ENCODE measurements around the gene NELL1.
"Not testable (repeated sequence)": the region's sequence is repeated elsewhere in the genome, so short reads cannot be mapped to it uniquely, and the experiment has no call there.

Gene NELL1

GRCh38 chr11:21132146-21132720 is 462.8 kb downstream of the NELL1 start:
- DNase-seq, result no peak

GRCh38 chr11:21133244-21133643 is 463.9 kb downstream of the NELL1 start:
- no peak for DNase-seq

- DNase-seq, result no peak
These were observed 464.3 kb downstream of the NELL1 start for GRCh38 chr11:21133722-21134121.

GRCh38 chr11:21137803-21138202 is 468.4 kb downstream of the NELL1 start:
- no peak for DNase-seq

- not testable (repeated sequence) for DNase-seq
These were observed 472.2 kb downstream of the NELL1 start for GRCh38 chr11:21141557-21141956.

GRCh38 chr11:21142007-21142406 is 472.6 kb downstream of the NELL1 start:
- no peak for DNase-seq

- DNase-seq, result no peak
These were observed 475.1 kb downstream of the NELL1 start for GRCh38 chr11:21144531-21144930.

- DNase-seq, result no peak
These were observed 479.0 kb downstream of the NELL1 start for GRCh38 chr11:21148376-21148775.

GRCh38 chr11:21160140-21160539 is 490.8 kb downstream of the NELL1 start:
- DNase-seq, result no peak

- no peak for DNase-seq
These were observed 500.3 kb downstream of the NELL1 start for GRCh38 chr11:21169639-21170038.

- DNase-seq, result no peak
These were observed 504.1 kb downstream of the NELL1 start for GRCh38 chr11:21173476-21173875.

- DNase-seq, result no peak
These were observed 505.4 kb downstream of the NELL1 start for GRCh38 chr11:21174781-21175180.

- no peak for DNase-seq
These were observed 508.0 kb downstream of the NELL1 start for GRCh38 chr11:21177379-21177778.

- no peak for DNase-seq
These were observed 510.4 kb downstream of the NELL1 start for GRCh38 chr11:21179770-21180169.

GRCh38 chr11:21180182-21180581 is 510.8 kb downstream of the NELL1 start:
- no peak for DNase-seq

- no peak for DNase-seq
These were observed 516.6 kb downstream of the NELL1 start for GRCh38 chr11:21185959-21186358.

GRCh38 chr11:21190181-21190580 is 520.8 kb downstream of the NELL1 start:
- no peak for DNase-seq

- no peak for DNase-seq
These were observed 526.6 kb downstream of the NELL1 start for GRCh38 chr11:21195995-21196394.

- DNase-seq, result no peak
These were observed 529.1 kb downstream of the NELL1 start for GRCh38 chr11:21198498-21198897.

GRCh38 chr11:21205205-21205604 is 535.8 kb downstream of the NELL1 start:
- DNase-seq, result no peak

GRCh38 chr11:21225860-21226259 is 556.5 kb downstream of the NELL1 start:
- DNase-seq, result no peak

- no peak for DNase-seq
These were observed 559.8 kb downstream of the NELL1 start for GRCh38 chr11:21229224-21229623.

- no peak for DNase-seq
These were observed 580.8 kb downstream of the NELL1 start for GRCh38 chr11:21250196-21250595.

GRCh38 chr11:21254055-21254454 is 584.7 kb downstream of the NELL1 start:
- DNase-seq, result no peak

GRCh38 chr11:21254790-21255189 is 585.4 kb downstream of the NELL1 start:
- DNase-seq, result no peak

GRCh38 chr11:21257461-21257860 is 588.1 kb downstream of the NELL1 start:
- DNase-seq, result no peak
